ENCODE results near the gene RFC2. TPM values are rescaled to one million over a fixed set of nuclear protein-coding genes. Genes with fewer than 3 reads are reported as not detected.

Gene RFC2
- total RNA-seq, 4 donors from 2014 or later: 7.5 to 18.7 (median 14.9) TPM

- no peaks in the 10 kb centered on the region for H3K27me3 ChIP-seq
- H3K9me3 ChIP-seq: no peaks in the 10 kb centered on the region
- no peak for TF ChIP-seq POLR2A (IDR thresholded peaks at IDR 0.05; ENCODE audit: low read depth)
- no peak for TF ChIP-seq POLR2AphosphoS5 (IDR thresholded peaks at IDR 0.05)
- WGBS: 100% methylated on average over 4 of the region's 4 CpGs
- no peak overlapping the region for H3K27ac ChIP-seq (replicated peaks in 1 of 4)
- intact Hi-C loops (cut with DNase I): no loop called here
- no peak for DNase-seq (ENCODE audit: extremely low spot score)
- H3K36me3 ChIP-seq: no peaks in the 10 kb centered on the region
- H3K4me1 ChIP-seq: peaks cover 16 to 20% (median 19%) of the 10 kb centered on the region in 4 donors
- no peak overlapping the region for H3K4me3 ChIP-seq
Observed at GRCh38 chr7:74277636-74278035, 23.4 kb upstream of the RFC2 start.

DNA sequence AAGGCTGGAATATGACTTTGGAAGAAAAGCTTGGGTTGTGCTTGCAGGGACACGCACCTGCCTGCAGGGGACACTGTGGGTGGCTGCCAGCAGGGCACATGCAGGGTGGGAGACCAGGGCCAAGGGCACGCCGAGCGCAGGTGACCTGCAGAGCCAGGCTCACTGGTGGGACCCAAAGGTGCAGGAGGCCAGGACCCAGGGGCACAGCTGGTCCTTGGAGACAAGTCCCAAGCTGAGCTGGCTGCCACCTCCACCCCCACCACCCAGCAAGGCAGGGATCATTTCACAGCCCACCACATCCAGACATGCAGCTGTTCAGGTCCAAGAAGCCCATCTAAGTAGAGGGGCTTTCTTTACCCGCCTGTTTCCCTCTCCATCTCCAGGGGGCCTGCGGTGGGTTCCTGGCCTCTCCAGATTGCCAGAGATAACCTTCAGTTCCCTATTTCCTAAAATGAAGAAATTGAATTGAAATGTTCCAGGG is 21.2 kb upstream of the RFC2 start:
- H3K27ac ChIP-seq (replicated peaks in 1 of 4): no peak overlapping the region
- no peak for DNase-seq (ENCODE audit: extremely low spot score)
- H3K27me3 ChIP-seq: no peaks in the 10 kb centered on the region
- no peak for TF ChIP-seq POLR2AphosphoS5 (IDR thresholded peaks at IDR 0.05)
- TF ChIP-seq, protein P1, sequence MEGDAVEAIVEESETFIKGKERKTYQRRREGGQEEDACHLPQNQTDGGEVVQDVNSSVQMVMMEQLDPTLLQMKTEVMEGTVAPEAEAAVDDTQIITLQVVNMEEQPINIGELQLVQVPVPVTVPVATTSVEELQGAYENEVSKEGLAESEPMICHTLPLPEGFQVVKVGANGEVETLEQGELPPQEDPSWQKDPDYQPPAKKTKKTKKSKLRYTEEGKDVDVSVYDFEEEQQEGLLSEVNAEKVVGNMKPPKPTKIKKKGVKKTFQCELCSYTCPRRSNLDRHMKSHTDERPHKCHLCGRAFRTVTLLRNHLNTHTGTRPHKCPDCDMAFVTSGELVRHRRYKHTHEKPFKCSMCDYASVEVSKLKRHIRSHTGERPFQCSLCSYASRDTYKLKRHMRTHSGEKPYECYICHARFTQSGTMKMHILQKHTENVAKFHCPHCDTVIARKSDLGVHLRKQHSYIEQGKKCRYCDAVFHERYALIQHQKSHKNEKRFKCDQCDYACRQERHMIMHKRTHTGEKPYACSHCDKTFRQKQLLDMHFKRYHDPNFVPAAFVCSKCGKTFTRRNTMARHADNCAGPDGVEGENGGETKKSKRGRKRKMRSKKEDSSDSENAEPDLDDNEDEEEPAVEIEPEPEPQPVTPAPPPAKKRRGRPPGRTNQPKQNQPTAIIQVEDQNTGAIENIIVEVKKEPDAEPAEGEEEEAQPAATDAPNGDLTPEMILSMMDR (IDR thresholded peaks at IDR 0.05): peak in 2 of 3 experiments; percentile 14 to 33
- H3K36me3 ChIP-seq: no peaks in the 10 kb centered on the region
- 70% methylated on average over 6 of the region's 6 CpGs for WGBS
- H3K4me3 ChIP-seq: no peak overlapping the region
- H3K9me3 ChIP-seq: no peaks in the 10 kb centered on the region
- intact Hi-C loops (cut with DNase I): no loop called here
- H3K4me1 ChIP-seq: peaks cover 18 to 34% (median 30%) of the 10 kb centered on the region in 4 donors

DNA sequence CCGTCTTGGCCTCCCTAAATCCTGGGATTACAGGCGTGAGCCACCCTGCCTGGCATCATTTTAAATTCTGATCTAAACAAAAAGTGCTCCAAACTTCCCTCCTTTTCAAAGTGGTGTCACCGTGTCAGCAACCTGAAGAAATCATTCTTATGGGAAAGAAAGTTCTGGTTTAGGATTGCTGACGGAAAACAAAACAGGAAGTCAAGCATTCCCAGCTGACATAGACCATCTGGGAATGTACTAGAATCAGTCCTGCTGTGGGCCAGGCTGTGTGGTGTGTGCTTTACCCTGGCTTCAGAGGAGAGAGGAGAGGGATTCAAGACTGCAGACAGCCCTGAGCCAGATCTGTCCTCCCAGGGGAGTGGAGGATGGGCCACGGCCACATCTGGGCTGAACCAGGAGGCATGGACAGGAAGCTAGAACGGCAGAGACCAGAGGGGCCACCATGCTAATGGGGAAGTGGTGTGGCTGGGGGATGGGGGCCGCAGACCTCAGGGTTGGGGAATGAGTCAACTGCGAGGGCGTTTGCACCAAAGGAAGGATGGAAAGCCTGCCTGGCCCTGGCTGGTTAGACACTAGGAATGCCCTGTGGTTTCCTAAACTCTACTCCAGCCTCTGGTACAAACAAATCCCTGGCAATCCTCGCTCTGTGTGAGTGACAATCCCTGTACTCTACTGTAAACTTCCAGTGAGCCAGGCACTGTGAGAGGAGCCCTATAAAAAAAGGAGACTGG is 18.3 kb upstream of the RFC2 start:
- no peaks in the 10 kb centered on the region for H3K9me3 ChIP-seq
- peak; percentile 93 for DNase-seq (ENCODE audit: extremely low spot score)
- peaks cover 5 to 28% (median 25%) of the 10 kb centered on the region in 4 donors for H3K4me1 ChIP-seq
- no peaks in the 10 kb centered on the region for H3K36me3 ChIP-seq
- 41% methylated on average over 9 of the region's 10 CpGs for WGBS
- H3K27me3 ChIP-seq: no peaks in the 10 kb centered on the region
- peak; percentile 48 to 61 for TF ChIP-seq POLR2AphosphoS5 (IDR thresholded peaks at IDR 0.05)
- TF ChIP-seq POLR2A (IDR thresholded peaks at IDR 0.05; ENCODE audit: low read depth): no peak
- peak overlapping the region in 2 of 4 donors; percentile 16 for H3K4me3 ChIP-seq
- peak overlapping the region; percentile 50 to 78 (median 74) for H3K27ac ChIP-seq (replicated peaks in 1 of 4)
- intact Hi-C loops (cut with DNase I): no loop called here

DNA sequence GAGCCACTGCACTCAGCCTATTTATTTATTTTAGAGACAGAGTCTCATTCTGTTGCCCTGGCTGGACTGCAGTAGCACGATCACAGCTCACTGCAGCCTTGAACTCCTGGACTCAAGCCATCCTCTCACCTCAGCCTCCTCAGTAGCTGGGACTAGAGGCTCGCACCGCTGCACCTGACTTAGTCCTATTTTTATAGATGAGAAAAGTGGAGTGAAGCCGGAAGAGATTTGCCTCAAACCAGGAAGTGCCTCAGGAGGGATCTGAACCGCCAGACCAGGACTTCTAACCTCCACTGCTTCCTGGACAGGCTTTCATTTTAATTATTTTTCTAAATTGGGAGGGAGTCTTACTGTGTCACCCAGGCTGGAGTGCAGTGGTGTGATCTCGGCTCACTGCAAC is 17.5 kb upstream of the RFC2 start:
- TF ChIP-seq, protein P1 (IDR thresholded peaks at IDR 0.05): no peak
- TF ChIP-seq EP300 (IDR thresholded peaks at IDR 0.05) (no peak), POLR2A (IDR thresholded peaks at IDR 0.05; ENCODE audit: low read depth) (no peak), POLR2AphosphoS5 (IDR thresholded peaks at IDR 0.05) (no peak)
- H3K27me3 ChIP-seq: no peaks in the 10 kb centered on the region
- H3K4me1 ChIP-seq: peaks cover 5 to 28% (median 25%) of the 10 kb centered on the region in 4 donors
- H3K27ac ChIP-seq (replicated peaks in 1 of 4): peak overlapping the region; percentile 50 to 78 (median 74)
- peak overlapping the region in 2 of 4 donors; percentile 16 for H3K4me3 ChIP-seq
- no peak for DNase-seq (ENCODE audit: extremely low spot score)
- H3K9me3 ChIP-seq: no peaks in the 10 kb centered on the region
- intact Hi-C loops (cut with DNase I): no loop called here
- H3K36me3 ChIP-seq: no peaks in the 10 kb centered on the region
- 69% methylated on average over 6 of the region's 6 CpGs for WGBS

GRCh38 chr7:74269757-74270277 is 15.6 kb upstream of the RFC2 start:
- peaks cover 5 to 28% (median 25%) of the 10 kb centered on the region in 4 donors for H3K4me1 ChIP-seq
- H3K27ac ChIP-seq (replicated peaks in 1 of 4): no peak overlapping the region
- peak overlapping the region; percentile 58 to 66 (median 62) for H3K4me3 ChIP-seq
- H3K27me3 ChIP-seq: no peaks in the 10 kb centered on the region
- under 1% methylated on average over 16 of the region's 17 CpGs for WGBS
- intact Hi-C loops (cut with DNase I): no loop called here
- no peaks in the 10 kb centered on the region for H3K36me3 ChIP-seq
- DNase-seq (ENCODE audit: extremely low spot score): no peak
- no peaks in the 10 kb centered on the region for H3K9me3 ChIP-seq
- TF ChIP-seq, protein P1 (IDR thresholded peaks at IDR 0.05): no peak
- TF ChIP-seq POLR2AphosphoS5 (IDR thresholded peaks at IDR 0.05): no peak
- no peak for TF ChIP-seq EP300 (IDR thresholded peaks at IDR 0.05)
- TF ChIP-seq POLR2A (IDR thresholded peaks at IDR 0.05; ENCODE audit: low read depth): no peak
